HCEC 1CT (cell line): ENCODE measurements around the gene SURF6.

Source experiments
- DNase-seq: peaks from one replicate; pipeline ENCODE4 v3.0.0-alpha.2; 2017

Gene SURF6

GRCh38 chr9:133367778-133368177 is 31.8 kb upstream of the SURF6 start:
- no peak for DNase-seq

- DNase-seq: no peak
These were observed 31.2 kb upstream of the SURF6 start for GRCh38 chr9:133367221-133367620.

DNA sequence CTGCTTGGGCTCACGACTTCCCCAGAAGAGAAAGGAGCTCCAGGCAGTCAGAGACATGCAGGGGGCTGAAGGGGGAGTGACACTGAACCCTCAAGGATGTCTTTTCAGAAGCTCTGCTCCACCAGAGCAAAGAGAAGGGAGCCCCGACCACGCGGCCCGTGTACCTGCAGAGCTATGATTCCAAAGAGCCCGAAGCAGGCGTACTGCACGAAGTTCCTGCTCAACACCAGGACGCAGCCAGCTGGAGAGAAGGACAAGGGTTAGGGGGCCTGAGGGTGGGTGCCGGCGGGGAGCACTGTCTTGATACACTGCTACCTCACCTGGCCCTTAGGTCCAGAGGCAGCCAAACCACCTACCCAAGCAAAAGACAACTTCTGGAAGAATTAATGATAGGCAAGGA is 30.4 kb upstream of the SURF6 start:
- no peak for DNase-seq

GRCh38 chr9:133362359-133363044 is 26.5 kb upstream of the SURF6 start:
- no peak for DNase-seq

DNA sequence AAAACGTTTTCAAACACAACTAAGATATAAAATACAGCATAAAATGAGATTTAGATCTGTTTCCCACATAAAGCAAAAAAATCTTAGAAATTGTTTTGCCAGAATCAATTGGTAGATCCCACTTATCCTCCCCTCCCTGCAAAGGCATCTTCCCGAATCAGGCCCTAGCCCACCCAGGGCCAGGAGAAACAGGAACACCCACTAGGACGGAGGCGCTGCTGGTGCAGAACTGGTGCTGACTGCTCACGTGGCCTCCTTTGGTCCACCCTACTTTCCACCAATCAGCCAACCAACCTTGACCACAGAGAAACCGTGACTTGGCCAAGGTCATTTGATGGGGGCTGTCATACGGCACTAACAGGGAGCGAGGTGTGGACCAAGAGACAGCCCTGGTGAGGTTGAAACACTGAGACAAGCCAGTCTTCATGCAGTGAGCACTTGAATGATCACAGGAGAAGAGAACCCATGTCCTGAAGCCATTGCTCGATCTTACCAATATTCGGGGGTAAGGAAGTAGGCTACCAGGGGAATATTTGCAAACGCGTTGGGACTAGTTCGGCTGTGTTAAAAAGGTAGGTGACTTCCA is 25.6 kb upstream of the SURF6 start:
- DNase-seq: no peak

DNA sequence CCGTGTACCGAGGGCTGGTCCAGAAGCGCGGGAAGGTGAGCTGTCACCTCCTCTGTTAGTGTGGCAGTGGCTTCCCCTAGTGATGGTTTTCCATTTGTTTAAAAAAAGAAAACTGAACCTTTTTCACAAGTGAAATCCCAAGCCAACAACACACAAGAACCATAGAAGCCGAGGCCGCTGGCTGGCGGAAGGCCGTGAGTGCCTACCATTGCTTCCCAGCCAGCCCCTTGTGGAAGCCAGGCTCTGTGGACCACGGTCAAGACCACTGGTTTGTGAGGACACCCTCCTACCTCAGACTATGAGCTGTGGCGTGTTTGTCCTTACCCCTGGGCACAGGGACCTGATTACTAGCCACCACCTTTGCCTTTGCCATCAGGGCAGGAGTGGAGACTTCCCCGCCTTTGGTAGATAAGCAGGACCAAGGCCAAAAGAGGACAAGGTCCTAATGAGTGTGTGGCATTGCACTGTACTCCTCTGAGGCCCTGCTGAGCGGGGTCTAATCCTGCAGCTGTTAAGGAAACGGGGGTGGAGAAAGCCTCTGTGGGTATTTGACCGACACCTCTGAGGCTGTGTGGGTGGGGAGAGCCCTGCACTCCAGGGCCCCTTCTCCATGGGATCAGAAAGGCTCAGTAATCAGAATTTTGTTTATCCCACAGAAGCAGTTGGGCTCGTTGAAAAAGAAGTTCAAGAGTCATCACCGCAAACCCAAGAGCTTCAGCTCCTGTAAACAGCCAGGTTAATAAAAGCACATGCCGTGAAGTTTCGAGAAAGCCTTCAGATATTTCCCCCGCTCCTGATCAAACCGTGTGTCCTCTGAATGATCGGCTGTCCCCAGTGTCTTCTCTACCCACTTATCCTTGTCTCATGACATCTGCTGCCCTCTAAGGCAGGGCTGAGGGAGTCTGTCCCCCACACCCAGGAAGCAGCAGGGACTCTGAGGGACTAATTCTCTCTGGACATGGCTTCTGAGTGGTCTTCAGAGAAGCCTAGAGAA is 24.7 kb upstream of the SURF6 start:
- no peak for DNase-seq

- DNase-seq: no peak
These were observed 23.6 kb upstream of the SURF6 start for GRCh38 chr9:133359399-133360175.

DNA sequence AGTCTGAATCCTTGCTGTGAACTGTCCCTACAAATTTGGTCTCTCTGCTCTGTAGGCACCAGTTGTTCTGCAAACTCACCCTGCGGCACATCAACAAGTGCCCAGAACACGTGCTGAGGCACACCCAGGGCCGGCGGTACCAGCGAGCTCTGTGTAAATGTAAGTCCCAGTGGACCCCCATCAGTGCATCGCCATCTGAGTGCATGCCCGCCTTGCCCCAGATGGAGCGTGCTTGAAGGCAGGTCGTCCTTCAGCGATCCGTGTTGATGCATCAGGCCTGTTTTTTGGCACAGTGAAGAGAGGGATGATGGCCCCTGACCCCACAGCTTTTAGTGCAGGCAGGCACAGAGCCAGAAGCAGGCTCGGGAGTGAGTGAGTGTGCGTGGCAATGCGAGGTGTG is 21.7 kb upstream of the SURF6 start:
- DNase-seq: no peak

DNA sequence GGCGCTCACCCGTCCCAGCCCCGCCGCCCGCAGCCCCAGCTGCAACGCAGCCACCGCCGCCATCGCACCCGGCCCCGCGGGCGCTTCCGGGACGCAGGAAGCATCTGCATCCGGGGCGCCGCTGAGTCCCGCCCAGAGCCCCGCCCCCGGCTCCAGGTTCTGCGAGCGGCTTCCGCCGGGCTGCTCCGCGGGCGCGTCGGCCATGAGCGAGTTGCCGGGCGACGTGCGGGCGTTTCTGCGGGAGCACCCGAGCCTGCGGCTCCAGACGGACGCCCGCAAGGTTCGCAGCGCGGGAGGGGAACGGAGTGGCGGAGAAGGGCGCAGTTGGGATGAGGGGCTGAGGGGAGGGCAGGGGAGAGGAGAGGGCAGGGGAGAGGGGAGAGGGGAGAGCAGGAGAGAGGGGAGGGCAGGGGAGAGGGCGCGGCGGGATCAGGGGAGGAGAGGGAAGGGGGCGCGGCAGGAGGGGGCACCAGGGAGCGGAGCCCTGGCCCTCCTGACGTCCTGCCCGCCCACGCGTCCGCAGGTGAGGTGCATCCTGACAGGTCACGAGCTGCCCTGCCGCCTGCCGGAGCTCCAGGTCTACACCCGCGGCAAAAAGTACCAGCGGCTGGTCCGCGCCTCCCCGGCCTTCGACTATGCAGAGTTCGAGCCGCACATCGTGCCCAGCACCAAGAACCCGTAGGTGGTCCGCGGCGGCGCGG is 20.6 kb upstream of the SURF6 start, which contains the start of the genes SURF1 and SURF2:
SURF1 (minus strand) TSS at position 97 of the 701 bp plus-strand sequence; CDS start at position 63, 34 bp downstream.
SURF2 (plus strand) TSS at position 160 of the 701 bp plus-strand sequence; CDS start at position 203, 43 bp downstream.
- peak; percentile 75 for DNase-seq

- DNase-seq: no peak
These were observed 19.9 kb upstream of the SURF6 start for GRCh38 chr9:133355881-133356357.

GRCh38 chr9:133354766-133355165 is 18.8 kb upstream of the SURF6 start:
- no peak for DNase-seq

DNA sequence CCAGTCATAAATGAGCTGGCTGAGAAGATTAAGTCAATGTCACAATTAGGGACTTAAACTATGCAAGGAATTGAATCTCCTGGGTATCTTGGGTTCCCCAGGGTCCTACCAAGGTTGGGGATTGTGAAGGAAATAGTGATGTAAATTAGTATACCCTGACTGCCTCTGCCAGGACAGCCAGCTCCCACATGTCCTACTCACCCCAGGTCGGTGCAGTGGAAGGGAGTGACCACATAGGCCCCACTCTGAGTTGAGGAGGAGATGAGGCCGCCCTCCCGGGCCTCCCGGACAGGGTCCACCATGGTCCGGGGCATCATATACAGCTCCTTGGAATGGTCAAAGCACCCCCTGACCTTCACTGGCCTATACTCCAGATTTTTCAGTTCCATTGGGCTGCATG is 17.6 kb upstream of the SURF6 start:
- DNase-seq: no peak

DNA sequence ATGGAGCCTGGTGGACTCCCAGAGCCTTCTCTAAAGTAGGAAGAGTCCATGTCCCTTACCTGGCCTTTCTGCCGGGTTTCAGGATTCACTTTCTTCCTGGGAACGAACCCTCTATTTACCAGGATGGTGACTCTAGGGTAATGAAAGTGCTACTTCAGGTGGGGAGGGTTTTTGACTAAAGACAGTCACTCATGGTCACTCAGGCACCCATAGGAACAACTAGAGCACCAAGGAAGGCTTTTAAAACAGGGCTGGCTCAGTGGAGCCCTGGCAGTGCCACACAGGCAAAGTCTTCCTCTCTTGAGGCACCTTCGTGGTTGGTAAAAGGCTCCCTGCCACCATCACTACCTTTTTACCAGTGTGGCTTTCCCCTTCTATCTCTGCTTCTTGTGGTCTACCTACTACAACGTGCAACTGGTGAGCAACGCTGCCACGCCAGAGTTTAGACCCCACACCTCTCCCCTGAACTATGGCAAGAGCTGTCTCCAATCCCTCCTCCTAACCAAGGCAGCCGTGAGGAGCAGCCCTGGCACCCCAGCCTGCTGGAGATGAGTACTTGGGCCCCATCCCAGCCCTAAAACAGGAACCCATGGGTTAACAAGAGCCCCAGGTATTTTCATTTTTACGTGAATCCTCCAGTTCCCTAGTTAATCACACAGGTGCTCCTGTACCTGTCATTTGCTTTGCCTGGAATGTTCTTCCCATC is 16.8 kb upstream of the SURF6 start:
- DNase-seq: no peak

GRCh38 chr9:133351908-133352634 is 16.1 kb upstream of the SURF6 start:
- peak; percentile 72 for DNase-seq

DNA sequence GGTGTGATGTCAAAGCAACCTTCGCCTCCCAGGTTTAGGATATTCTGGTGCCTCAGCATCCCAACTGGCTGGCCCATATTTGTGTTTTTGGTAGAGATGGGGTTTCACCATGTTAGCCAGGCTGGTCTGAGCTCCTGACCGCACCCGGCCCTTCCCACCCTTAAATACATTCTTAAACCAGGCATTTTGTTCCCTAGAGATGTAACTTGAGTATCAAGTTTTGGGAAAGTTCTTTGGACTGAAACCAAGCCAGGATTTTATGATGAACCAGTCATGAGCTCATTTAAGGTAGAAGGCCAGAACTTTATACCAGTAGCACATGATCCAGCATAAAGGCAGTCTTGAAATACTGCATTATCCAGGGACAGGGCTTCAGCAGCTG is 15.5 kb upstream of the SURF6 start:
- DNase-seq: no peak

- no peak for DNase-seq
These were observed 14.1 kb upstream of the SURF6 start for GRCh38 chr9:133349965-133350616.

DNA sequence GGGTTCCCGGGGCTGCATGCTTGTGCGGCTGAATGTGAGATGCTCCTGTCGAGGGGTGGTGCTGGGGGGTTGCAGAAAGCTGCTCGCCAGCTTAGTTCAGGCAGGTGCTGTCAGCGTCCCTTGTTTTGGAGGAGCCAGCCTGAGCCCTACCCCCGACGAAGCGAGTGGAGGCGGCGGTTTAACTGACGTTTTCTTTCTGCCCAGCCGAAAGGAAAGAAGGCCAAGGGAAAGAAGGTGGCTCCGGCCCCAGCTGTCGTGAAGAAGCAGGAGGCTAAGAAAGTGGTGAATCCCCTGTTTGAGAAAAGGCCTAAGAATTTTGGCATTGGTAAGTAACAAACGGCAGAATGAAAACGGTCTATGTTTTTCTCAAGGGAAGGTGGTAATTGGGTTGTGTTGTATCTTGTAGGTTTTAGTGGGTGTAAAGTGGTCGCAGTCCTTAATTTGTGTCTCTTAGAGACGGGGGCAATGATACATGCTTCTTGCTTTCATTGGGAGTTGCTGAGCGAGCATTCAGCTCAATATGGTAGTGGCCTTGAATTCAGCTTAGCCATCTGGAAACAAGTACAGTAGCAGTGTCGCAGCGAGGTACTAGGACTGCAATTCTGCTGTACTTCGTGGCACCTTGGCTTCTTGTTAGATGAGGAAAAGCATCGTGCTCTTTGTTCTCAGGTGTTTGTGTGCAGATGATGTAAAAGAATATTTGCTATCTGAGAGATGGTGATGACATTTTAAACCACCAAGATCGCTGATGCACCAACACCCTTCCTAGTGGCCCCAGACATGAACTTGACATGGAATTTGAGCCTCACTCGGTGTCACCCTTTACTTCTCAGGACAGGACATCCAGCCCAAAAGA is 13.0 kb upstream of the SURF6 start:
- DNase-seq: no peak

GRCh38 chr9:133347985-133348717 is 12.2 kb upstream of the SURF6 start, which contains the start of the genes MED22 and RPL7A:
Gene MED22 (minus strand): TSS chr9:133348131. CDS start chr9:133346662, 1,469 bp downstream.
Gene RPL7A (plus strand): TSS chr9:133348218. CDS start chr9:133348244, 26 bp downstream.
- peak; percentile 93 for DNase-seq
